ENCODE results near the gene CMKLR1. TPM values are rescaled to one million over a fixed set of nuclear protein-coding genes. Genes with fewer than 3 reads are reported as not detected.

The CMKLR1 gene
- total RNA-seq, 1 donor from 2014 or later: 0.57 TPM

DNA sequence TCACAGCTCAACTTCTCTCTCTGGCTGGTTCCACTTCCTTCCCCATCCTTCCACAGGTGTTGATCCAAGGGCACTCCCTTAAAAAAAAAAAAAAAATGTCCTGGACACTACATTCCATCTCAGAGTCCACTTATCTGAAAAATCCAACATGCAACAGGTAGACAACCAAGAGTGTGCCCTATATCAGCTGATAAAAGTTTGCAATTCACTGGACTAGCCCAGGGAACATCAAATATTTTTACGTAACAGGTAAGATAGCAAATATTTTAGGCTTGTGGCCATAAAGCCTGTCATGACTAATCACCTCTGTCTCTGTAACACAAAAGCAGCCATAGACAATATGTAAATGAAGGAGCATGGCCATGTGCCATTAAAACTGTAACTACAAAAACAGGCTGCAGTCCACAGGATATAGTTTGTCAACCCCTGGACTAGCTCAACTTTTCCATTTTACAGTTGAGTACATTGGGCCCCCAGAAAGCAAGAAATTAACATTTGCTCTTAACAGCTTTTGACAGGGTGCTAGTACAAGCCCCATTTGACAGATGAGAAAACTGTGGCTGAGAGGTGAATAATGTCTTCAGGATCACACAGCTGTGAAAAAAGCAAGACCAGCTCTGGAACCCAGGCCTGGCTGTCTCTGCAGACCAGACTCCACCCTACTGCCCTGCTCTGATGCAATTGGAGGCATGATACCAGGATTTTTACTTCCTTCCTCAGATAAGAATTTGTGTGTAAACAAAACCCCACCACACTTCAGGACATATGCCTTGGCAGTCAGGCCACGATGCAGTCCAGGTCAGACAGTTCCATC lies 68.9 kb downstream of the CMKLR1 start:
- H3K9ac ChIP-seq (ENCODE audit: low read length): no peak overlapping the region
- no peaks in the 10 kb centered on the region for H3K36me3 ChIP-seq (ENCODE audit: insufficient read depth, low read length)
- Mint-ChIP-seq H3K36me3 (ENCODE audit: low read depth, unreplicated experiment) (no peaks in the 10 kb centered on the region), H3K4me3 (ENCODE audit: unreplicated experiment) (no peak overlapping the region), H3K9me3 (ENCODE audit: unreplicated experiment) (peaks cover 6% of the 10 kb centered on the region), H3K27ac (ENCODE audit: unreplicated experiment) (no peak overlapping the region), H3K27me3 (ENCODE audit: low read depth, unreplicated experiment) (peaks cover 14% of the 10 kb centered on the region), H3K4me1 (ENCODE audit: low read depth, unreplicated experiment) (no peaks in the 10 kb centered on the region)
- H4K20me1 ChIP-seq (ENCODE audit: insufficient read depth, low read length): no peaks in the 10 kb centered on the region
- no peak overlapping the region for H3K4me2 ChIP-seq (ENCODE audit: low read length)
- no peaks in the 10 kb centered on the region for H3K79me2 ChIP-seq (ENCODE audit: insufficient read depth, low read length)
- DNase-seq (ENCODE audit: low read depth) (no peak), FAIRE-seq (no peak)
- TF ChIP-seq, protein P1, sequence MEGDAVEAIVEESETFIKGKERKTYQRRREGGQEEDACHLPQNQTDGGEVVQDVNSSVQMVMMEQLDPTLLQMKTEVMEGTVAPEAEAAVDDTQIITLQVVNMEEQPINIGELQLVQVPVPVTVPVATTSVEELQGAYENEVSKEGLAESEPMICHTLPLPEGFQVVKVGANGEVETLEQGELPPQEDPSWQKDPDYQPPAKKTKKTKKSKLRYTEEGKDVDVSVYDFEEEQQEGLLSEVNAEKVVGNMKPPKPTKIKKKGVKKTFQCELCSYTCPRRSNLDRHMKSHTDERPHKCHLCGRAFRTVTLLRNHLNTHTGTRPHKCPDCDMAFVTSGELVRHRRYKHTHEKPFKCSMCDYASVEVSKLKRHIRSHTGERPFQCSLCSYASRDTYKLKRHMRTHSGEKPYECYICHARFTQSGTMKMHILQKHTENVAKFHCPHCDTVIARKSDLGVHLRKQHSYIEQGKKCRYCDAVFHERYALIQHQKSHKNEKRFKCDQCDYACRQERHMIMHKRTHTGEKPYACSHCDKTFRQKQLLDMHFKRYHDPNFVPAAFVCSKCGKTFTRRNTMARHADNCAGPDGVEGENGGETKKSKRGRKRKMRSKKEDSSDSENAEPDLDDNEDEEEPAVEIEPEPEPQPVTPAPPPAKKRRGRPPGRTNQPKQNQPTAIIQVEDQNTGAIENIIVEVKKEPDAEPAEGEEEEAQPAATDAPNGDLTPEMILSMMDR (IDR thresholded peaks at IDR 0.05; ENCODE audit: insufficient read depth, low read depth, low read length): no peak
- TF ChIP-seq EZH2 (IDR thresholded peaks at IDR 0.05; ENCODE audit: insufficient read depth, low read length): no peak
- no peaks in the 10 kb centered on the region for H3K4me1 ChIP-seq (ENCODE audit: insufficient read depth, low read length)
- no peak overlapping the region for H3K27ac ChIP-seq (ENCODE audit: low read depth, low read length)
- H3K9me3 ChIP-seq (ENCODE audit: insufficient read depth, low read depth, low read length): no peaks in the 10 kb centered on the region
- peaks cover 3% of the 10 kb centered on the region for H3K27me3 ChIP-seq (ENCODE audit: insufficient read depth, low read length)
- no peak overlapping the region for H2AFZ ChIP-seq (ENCODE audit: low read depth, low read length)
- no peak overlapping the region for H3K4me3 ChIP-seq (ENCODE audit: insufficient read depth, low read depth, low read length)

DNA sequence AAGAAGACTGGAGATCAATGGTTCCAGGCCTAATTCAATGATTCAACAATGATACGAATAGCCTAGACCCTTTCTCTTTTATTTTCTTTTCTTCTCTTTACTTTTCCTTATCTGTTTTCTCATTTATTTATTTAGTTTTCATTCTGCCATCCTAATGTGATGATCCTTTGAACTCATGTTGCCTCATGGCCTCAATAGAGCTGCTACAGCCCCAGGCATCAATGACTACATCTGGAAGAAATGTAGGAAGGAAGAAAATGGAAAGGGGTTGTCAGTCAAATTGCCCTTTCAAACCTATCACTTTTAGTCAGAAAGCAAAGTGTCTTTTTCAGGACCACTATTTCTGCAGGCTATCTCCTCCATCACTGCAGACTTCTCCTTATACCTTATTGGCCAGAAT lies 69.9 kb downstream of the CMKLR1 start:
- TF ChIP-seq, protein P1 (IDR thresholded peaks at IDR 0.05; ENCODE audit: insufficient read depth, low read depth, low read length): no peak
- no peak for TF ChIP-seq EZH2 (IDR thresholded peaks at IDR 0.05; ENCODE audit: insufficient read depth, low read length)
- Histone ChIP-seq H3K4me3 (ENCODE audit: insufficient read depth, low read depth, low read length) (no peak overlapping the region), H4K20me1 (ENCODE audit: insufficient read depth, low read length) (no peaks in the 10 kb centered on the region), H3K36me3 (ENCODE audit: insufficient read depth, low read length) (no peaks in the 10 kb centered on the region), H2AFZ (ENCODE audit: low read depth, low read length) (no peak overlapping the region), H3K4me1 (ENCODE audit: insufficient read depth, low read length) (no peaks in the 10 kb centered on the region), H3K27ac (ENCODE audit: low read depth, low read length) (no peak overlapping the region), H3K4me2 (ENCODE audit: low read length) (no peak overlapping the region), H3K79me2 (ENCODE audit: insufficient read depth, low read length) (no peaks in the 10 kb centered on the region), H3K9ac (ENCODE audit: low read length) (no peak overlapping the region), H3K9me3 (ENCODE audit: insufficient read depth, low read depth, low read length) (no peaks in the 10 kb centered on the region), H3K27me3 (ENCODE audit: insufficient read depth, low read length) (no peaks in the 10 kb centered on the region)
- Mint-ChIP-seq H3K27me3 (ENCODE audit: low read depth, unreplicated experiment) (peaks cover 12% of the 10 kb centered on the region), H3K9me3 (ENCODE audit: unreplicated experiment) (peaks cover 3% of the 10 kb centered on the region), H3K27ac (ENCODE audit: unreplicated experiment) (no peak overlapping the region), H3K4me3 (ENCODE audit: unreplicated experiment) (no peak overlapping the region), H3K4me1 (ENCODE audit: low read depth, unreplicated experiment) (no peaks in the 10 kb centered on the region), H3K36me3 (ENCODE audit: low read depth, unreplicated experiment) (no peaks in the 10 kb centered on the region)
- no peak for FAIRE-seq
- DNase-seq (ENCODE audit: low read depth): no peak

DNA sequence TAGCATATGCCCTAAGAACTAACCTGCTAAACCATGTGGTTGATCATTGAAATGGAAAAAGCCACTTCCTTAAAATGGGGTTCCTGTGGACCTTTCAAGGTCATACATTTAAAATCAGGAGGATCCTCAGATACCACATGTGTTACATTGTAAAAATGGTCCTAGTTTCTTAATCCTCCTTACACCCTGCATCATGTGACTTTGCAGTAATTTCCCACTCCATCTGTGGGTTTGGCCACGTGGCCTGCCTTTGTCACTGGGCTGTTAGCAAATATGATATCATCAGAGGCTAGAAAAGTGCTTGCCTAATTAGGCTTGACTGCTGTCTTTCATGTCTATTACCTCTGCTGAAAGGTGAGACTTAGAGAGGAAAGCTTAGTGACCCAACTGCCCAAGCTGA lies 70.7 kb downstream of the CMKLR1 start:
- Histone ChIP-seq H3K4me1 (ENCODE audit: insufficient read depth, low read length) (no peaks in the 10 kb centered on the region), H3K27me3 (ENCODE audit: insufficient read depth, low read length) (no peaks in the 10 kb centered on the region), H3K79me2 (ENCODE audit: insufficient read depth, low read length) (no peaks in the 10 kb centered on the region), H3K4me2 (ENCODE audit: low read length) (no peak overlapping the region), H3K4me3 (ENCODE audit: insufficient read depth, low read depth, low read length) (no peak overlapping the region), H3K9ac (ENCODE audit: low read length) (no peak overlapping the region), H2AFZ (ENCODE audit: low read depth, low read length) (no peak overlapping the region), H3K27ac (ENCODE audit: low read depth, low read length) (no peak overlapping the region), H4K20me1 (ENCODE audit: insufficient read depth, low read length) (no peaks in the 10 kb centered on the region), H3K36me3 (ENCODE audit: insufficient read depth, low read length) (no peaks in the 10 kb centered on the region), H3K9me3 (ENCODE audit: insufficient read depth, low read depth, low read length) (peaks cover 3% of the 10 kb centered on the region)
- FAIRE-seq (no peak), DNase-seq (ENCODE audit: low read depth) (no peak)
- peaks cover 4% of the 10 kb centered on the region for H3K9me3 Mint-ChIP-seq (ENCODE audit: unreplicated experiment)
- H3K4me1 Mint-ChIP-seq (ENCODE audit: low read depth, unreplicated experiment): no peaks in the 10 kb centered on the region
- peaks cover 6% of the 10 kb centered on the region for H3K27me3 Mint-ChIP-seq (ENCODE audit: low read depth, unreplicated experiment)
- TF ChIP-seq, protein P1 (IDR thresholded peaks at IDR 0.05; ENCODE audit: insufficient read depth, low read depth, low read length): no peak
- no peak for TF ChIP-seq EZH2 (IDR thresholded peaks at IDR 0.05; ENCODE audit: insufficient read depth, low read length)
- no peak overlapping the region for H3K27ac Mint-ChIP-seq (ENCODE audit: unreplicated experiment)
- H3K4me3 Mint-ChIP-seq (ENCODE audit: unreplicated experiment): no peak overlapping the region
- H3K36me3 Mint-ChIP-seq (ENCODE audit: low read depth, unreplicated experiment): no peaks in the 10 kb centered on the region
